Inferior parietal cortex (tissue), 1 donor: ENCODE measurements around the gene NHEJ1.
A peak's percentile ranks its signal among the peaks of the same experiment; 100 is the strongest.

Experiments
- DNase-seq: peaks from one replicate; pipeline ENCODE4 v3.0.0-alpha.2; 2016; ENCODE audit errors: extremely low spot score

The NHEJ1 gene

DNA sequence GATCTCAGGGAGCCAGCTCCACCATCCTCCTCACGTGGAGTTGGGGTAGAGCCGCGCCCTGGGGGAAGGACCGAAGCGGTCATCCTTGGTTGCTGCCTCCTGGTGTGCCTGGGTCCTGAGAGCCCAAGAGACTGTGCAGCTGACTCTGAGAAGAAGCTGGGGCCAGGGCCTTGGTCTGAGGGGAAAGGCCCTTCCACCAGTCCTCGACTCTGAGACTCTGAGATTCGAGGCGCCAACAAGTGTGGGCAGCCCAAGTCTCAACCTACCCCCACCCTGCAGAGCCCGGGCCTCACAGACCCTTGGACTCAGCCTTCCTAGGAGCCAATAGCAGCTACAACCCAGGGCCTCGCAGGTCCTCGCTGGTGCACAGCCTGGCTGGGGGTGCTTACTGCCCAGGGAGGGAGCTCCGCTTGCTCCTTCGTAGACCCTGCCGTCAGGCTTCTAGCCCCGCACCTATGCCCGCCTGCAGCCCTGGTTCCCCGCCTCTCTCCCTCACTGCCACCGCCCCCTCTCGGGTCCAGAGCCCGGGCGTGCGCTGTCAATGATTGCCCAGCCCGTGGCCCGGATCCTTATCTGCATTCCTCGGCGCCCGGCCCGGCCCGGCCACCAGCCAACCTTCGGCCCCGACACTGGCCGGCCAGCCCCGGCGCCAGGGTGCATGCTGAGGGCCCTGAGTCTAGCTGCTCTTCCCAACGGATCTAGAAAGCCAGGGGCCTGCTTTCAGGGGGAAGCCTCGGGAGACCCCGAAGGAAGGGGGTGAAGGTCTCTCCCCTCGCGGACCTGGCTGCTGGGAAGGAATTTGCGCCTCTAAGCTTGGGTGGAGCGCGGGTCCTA is 101.9 kb downstream of the NHEJ1 start:
- no peak for DNase-seq

- DNase-seq = peak; percentile 74
These were observed 102.7 kb downstream of the NHEJ1 start for GRCh38 chr2:219057709-219058540.

GRCh38 chr2:219056896-219057708 is 103.5 kb downstream of the NHEJ1 start:
- DNase-seq = no peak

DNA sequence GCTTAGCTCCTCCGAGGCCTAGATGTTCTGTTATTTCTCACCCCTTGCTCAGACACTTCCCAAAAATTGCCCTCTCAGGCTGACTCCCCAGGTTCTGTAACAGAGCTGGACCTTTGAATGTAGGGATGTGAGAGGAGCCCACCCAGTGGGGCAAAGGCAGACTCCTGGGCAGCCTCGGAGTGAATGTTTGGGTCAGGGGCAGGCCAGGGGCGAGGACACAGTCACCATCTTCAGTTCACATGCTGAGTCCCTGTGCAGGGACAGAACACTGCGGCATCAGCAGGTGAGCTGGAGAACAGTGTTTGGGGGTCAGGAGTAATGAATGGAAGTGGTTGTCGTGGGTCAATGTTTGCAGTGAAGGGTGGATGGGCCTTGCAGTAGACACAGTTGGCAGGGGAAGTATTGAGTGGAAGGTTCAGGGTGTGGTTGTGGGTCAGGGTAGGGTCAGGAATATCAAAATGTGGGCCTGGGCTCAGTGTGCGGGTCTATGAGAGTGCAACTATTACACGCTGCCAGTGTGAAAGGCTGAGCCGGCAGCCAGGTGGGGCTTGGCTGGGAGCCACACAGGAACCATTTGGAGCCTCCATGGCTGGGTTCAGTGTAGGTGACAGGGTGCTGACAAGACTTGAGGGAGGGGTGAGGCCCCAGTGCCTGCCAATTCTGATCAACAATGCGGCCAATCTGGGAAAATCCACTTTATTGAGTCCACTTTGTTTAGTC is 104.3 kb downstream of the NHEJ1 start:
- DNase-seq = no peak

DNA sequence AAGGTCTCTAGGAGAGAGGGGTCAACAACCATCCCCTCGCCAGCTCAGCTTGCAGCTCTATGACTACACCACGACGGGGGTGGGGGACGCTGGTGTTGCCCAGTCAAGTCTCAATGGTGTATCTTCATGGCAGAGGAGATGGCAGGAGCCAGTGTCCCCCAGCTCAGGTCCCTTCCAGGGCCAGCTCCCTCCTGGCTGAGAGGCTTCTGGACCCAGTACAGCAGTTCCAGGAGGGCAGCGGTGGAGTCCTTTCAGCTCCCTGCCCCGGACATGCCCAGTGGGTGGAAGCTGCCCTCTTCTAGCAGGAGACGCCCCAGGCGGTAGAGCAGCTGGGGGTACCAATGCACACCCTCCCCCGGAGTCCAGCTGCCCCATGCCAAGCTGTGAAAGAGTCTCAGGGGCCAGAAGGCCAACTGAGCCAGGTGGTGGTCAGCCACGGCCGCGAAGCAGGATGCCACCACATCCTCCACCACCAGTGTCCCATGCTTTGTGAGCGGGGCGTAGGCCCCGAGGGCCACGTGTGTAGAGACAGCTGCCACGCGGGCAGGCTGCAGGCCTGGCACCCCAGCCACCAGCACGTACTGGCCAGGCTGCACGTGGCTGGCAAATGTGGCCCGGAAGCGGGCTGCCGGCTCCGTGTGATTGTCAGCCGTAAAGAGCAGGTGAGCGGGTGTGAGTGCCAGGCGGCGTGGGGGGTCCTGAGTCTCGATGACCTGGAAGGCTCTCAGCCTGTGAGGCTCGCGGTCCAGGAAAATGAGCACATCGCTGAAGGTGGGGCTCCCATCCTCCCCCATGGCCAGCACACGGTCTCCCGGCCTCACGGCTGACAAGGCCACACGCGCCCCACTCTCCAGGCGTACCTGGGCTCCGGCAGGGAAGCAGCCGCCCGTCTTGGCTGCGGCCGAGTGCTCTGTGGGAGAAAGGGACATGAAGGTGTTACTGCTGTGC is 105.4 kb downstream of the NHEJ1 start:
- DNase-seq = no peak

DNA sequence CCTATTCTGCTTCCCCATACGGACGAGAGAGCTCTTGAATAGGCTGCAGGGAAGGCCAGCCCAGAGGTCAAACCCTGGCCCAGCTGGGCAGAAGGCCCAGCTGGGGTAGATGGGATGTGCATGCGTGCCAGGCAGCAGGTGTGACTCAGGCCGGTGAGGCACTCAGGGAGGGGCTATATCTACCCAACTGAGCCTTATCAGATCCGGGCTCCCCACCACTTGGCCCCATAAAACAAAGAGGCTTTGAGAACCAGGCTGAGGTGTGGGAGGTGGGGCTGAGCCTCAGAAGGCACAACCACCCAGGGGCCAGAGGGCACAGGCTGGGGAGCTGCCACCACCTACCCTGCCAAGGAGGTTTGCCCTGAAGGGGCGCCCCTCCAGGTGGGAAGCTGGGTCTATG is 111.3 kb downstream of the NHEJ1 start:
- DNase-seq = no peak

- DNase-seq = no peak
These were observed 114.6 kb downstream of the NHEJ1 start for GRCh38 chr2:219045937-219046550.

DNA sequence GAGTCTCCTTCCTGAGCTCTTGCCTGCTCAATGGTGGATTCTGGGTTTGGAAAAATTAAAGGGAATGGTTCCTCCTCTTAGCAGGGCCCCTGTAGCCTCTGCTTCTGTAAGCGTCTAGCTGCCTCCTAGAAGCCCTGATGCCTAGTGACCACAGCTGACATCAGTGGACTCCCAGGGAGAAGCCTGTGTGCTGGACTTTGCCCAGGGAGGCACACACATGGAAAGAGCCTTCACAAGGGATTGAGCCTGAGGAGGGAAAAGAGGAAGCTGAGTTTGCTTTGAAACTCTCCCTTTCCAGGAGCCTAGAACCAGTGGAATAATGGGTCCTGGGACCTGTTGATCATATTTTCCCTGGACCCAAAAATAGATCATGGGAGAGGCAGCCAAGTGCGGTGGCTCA is 117.9 kb downstream of the NHEJ1 start:
- DNase-seq = no peak

DNA sequence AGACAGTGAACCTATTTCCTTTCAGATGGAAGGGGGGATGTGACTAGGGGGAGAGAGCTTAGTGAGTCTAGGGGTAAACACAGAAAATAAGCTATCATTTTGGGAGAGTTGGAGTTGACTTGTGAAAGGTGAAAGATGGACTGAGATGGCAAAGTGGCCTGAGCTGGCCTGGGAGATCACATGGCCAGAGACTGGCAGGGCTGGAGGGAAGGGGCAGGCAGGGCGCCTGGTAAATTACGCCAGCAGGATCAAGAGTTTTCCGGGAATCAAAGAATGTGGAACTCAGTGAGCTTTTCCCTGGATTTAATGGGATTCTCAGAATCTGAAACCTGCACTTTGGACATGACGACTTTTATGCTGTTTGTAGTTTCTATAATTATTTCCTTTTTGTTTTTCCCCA is 118.5 kb downstream of the NHEJ1 start:
- DNase-seq = no peak

DNA sequence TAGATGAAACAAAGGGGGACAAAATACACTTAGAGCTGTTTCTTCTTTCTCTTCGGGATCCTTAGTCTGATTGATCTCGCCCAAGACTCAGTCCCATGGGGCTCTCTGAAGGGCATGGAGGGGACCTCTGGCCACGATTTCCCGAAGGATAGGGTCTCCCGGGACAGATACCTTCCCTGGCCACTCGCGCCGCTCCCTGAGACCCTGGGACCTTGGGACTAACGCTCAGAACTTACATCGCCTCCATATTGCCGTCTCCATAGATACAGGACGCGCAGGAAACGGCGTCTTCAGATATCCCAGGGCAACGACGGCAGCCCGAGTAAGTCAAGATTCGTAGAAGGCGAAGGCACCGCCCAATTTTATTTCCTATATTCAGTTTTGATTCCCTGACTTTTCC is 119.4 kb downstream of the NHEJ1 start, which contains the start of gene CFAP65:
Gene CFAP65, minus strand, starts transcription at position 265 of the 400 bp plus-strand sequence. CDS start 2,468 bp downstream, outside the sequence.
- DNase-seq = peak; percentile 77

DNA sequence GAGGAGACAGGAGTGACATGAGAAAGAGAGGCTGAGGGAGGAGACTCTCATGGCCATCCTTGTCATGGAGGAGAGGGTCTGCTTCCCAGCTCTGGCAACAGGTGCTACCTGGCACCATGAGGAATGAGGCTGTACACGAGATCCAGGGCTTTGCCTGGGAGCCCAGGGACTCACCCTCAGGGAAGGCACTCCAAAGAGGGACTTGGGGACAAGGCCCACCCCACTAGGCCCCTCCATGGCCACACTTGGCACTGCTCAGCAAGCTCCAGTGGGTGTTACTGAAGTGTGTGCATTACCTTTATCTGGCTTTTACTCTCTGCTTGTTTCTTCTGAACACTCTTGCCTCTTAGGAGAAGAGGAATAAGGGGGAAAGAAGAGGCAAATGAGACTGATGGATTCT is 122.0 kb downstream of the NHEJ1 start:
- no peak for DNase-seq

DNA sequence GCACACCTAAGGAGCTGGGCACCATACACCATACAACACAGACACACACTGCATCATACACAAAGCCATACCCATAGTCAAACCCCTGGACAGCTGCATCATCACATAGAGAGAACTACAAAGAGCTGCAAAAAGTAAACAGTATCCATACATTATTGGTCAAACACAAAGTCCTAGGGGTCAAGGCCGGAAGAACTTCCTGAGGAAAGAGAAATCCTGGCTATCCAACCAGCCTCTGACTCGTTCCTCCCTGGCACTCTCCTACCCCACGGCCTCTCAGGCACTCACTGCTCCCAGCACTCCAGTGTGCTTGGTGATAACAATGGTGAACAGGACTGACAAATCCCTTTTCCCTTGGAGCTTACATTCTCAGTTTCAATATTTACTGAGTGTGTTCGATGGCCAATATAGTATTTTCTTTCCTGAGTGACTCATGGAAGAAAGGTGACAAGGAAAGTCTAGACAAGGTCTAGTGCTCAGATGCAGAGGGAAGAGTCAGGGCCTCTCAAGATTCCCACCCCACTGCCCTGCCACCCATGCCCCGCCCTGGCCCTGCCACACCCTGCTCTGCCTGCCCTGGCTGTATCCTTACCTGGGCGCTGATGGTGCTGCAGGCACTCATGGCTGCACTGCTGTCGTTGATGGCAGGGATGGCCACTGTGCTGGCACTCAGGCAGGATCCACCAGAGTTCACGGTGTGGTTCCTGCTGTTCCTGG is 122.7 kb downstream of the NHEJ1 start:
- DNase-seq = no peak

DNA sequence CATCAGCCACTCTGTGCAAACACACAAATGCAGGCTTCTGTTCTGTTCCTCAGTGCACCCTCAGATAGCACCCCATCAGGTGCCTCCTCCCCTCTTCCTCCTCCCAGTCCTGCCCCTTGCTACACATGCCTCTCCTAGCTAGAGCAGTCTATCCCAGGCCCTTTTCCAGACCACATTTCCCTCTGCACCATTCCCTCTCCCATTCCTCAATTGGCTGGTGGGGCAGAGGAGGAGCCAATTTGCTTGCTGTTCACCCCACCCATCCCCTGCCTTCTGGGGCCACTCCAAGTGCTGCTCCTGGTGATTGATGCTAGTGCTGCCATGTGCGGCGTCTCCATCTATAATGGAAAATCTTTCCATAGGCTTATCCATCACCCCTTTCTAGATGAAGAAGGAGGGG is 124.7 kb downstream of the NHEJ1 start:
- no peak for DNase-seq

DNA sequence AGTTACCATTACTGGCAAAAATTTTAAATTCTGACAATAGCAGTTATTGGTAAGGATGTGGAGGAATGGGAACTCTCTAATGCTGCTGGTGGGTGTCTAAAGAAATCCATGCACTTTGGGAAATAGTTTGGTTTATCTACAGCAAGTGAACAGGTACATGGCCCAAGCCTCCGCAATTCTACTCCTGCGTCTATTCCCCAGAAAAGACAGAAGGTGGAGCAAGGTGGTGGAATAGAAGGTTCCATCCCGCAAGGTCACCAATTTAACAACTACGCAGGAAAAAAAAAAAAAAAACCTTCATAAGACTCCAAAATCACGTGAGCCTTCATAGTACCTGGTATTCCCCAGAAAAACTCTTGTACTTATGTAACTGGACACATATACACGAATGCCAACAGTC is 125.8 kb downstream of the NHEJ1 start:
- no peak for DNase-seq

GRCh38 chr2:219032051-219032745 is 128.4 kb downstream of the NHEJ1 start:
- DNase-seq = no peak

- no peak for DNase-seq
These were observed 129.4 kb downstream of the NHEJ1 start for GRCh38 chr2:219031005-219031738.

DNA sequence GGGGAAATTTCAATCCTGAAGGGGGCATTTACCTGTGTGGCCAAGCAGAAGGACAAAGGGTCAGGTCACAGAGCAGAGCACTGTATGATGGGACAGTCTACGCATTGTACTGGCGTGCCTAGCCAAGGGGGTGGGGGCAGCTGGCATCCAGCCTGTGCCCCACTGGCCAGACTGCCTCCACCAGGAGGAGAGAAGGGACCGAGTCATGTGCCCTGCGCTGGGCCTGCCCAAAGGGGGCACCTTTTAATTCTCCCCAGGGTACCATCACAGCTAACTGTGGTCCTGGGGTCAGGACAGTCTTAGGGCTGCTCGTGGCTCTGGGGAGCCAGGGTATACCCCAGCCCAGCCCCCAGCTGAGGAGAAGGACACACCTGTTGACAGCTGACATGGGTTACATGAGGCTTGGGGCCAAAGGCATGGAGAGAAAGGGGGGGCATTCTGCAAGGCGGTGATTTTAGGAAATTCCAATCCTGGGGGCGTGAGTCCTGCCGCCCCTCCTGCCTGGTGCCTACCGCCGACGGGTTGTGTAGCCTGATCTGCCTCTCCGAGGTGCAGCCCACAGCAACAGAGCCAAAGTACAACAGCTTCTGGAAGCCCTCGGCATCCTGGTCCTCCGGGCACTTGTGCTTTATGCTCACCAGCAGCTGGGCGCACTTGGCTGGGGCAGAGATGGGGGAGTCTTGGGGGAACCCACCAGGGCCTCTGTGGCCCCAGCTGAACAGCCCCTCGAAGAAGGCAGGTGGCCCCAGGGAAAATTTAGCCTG is 130.3 kb downstream of the NHEJ1 start:
- DNase-seq = no peak
